AG08396 (cell line): Measurements from ENCODE around the gene CRYBG3.
"Not testable (repeated sequence)": the region's sequence is repeated elsewhere in the genome, so short reads cannot be mapped to it uniquely, and the experiment has no call there.

ENCODE experiments used
- DNase-seq: peaks from one replicate; pipeline ENCODE4 v3.0.0; 2012; ENCODE audit warnings: low spot score, mixed read lengths

Gene CRYBG3

GRCh38 chr3:97896547-97896946 lies 74.7 kb downstream of the CRYBG3 start:
- no peak for DNase-seq

- no peak for DNase-seq
These were observed 77.5 kb downstream of the CRYBG3 start for GRCh38 chr3:97899331-97899730.

GRCh38 chr3:97901313-97902248 lies 79.8 kb downstream of the CRYBG3 start:
- DNase-seq, result no peak

GRCh38 chr3:97909830-97910229 lies 88.0 kb downstream of the CRYBG3 start:
- not testable (repeated sequence) for DNase-seq

- not testable (repeated sequence) for DNase-seq
These were observed 88.5 kb downstream of the CRYBG3 start for GRCh38 chr3:97910236-97910831.

- no peak for DNase-seq
These were observed 89.1 kb downstream of the CRYBG3 start for GRCh38 chr3:97910931-97911351.

- DNase-seq, result no peak
These were observed 89.6 kb downstream of the CRYBG3 start for GRCh38 chr3:97911459-97911858.

GRCh38 chr3:97914388-97914787 lies 92.6 kb downstream of the CRYBG3 start:
- DNase-seq, result no peak

GRCh38 chr3:97916576-97916975 lies 94.8 kb downstream of the CRYBG3 start:
- DNase-seq, result no peak

GRCh38 chr3:97917813-97918536 lies 96.2 kb downstream of the CRYBG3 start:
- peak; percentile 8 for DNase-seq

- DNase-seq, result no peak
These were observed 105.9 kb downstream of the CRYBG3 start for GRCh38 chr3:97927704-97928103.

GRCh38 chr3:97928986-97929385 lies 107.2 kb downstream of the CRYBG3 start:
- DNase-seq, result no peak

- DNase-seq, result no peak
These were observed 108.2 kb downstream of the CRYBG3 start for GRCh38 chr3:97930018-97930417.

GRCh38 chr3:97931218-97931617 lies 109.4 kb downstream of the CRYBG3 start:
- no peak for DNase-seq

- DNase-seq, result no peak
These were observed 110.6 kb downstream of the CRYBG3 start for GRCh38 chr3:97932387-97932801.

GRCh38 chr3:97934980-97935695 lies 113.3 kb downstream of the CRYBG3 start:
- no peak for DNase-seq

GRCh38 chr3:97935842-97936241 lies 114.0 kb downstream of the CRYBG3 start:
- DNase-seq, result no peak

- DNase-seq, result no peak
These were observed 115.4 kb downstream of the CRYBG3 start for GRCh38 chr3:97937205-97937604.

GRCh38 chr3:97938444-97938843 lies 116.6 kb downstream of the CRYBG3 start:
- no peak for DNase-seq

- DNase-seq, result no peak
These were observed 117.6 kb downstream of the CRYBG3 start for GRCh38 chr3:97939401-97939800.

GRCh38 chr3:97940034-97940433 lies 118.2 kb downstream of the CRYBG3 start:
- DNase-seq, result no peak
